ENCODE data around the gene SFTPA1. TPM values are rescaled to one million over a fixed set of nuclear protein-coding genes. Genes with fewer than 3 reads are reported as not detected.
"Not testable (repeated sequence)": the region's sequence is repeated elsewhere in the genome, so short reads cannot be mapped to it uniquely, and the experiment has no call there.

Gene SFTPA1
- total RNA-seq, 1 donor from 2014 or later = not detected

- intact Hi-C loops (cut with micrococcal nuclease) = loop anchor here (1.0 kb wide), 3 partner anchors 45 to 321 kb away; no protein-coding TSS in a partner anchor
Observed at GRCh38 chr10:79608505-79609375, 2.0 kb upstream of the SFTPA1 start.

- intact Hi-C loops (cut with micrococcal nuclease) = not testable (repeated sequence)
Observed at GRCh38 chr10:79611193-79611976, 646 bp downstream of the SFTPA1 start.

- intact Hi-C loops (cut with micrococcal nuclease) = no loop called here
Observed at GRCh38 chr10:79615577-79615976, 4.8 kb downstream of the SFTPA1 start.

GRCh38 chr10:79616164-79616563 lies 5.4 kb downstream of the SFTPA1 start:
- intact Hi-C loops (cut with micrococcal nuclease) = no loop called here

- intact Hi-C loops (cut with micrococcal nuclease) = not testable (repeated sequence)
Observed at GRCh38 chr10:79623663-79624062, 12.9 kb downstream of the SFTPA1 start.

GRCh38 chr10:79627075-79627474 lies 16.3 kb downstream of the SFTPA1 start:
- intact Hi-C loops (cut with micrococcal nuclease) = no loop called here

GRCh38 chr10:79628083-79628482 lies 17.3 kb downstream of the SFTPA1 start:
- intact Hi-C loops (cut with micrococcal nuclease) = no loop called here

- intact Hi-C loops (cut with micrococcal nuclease) = no loop called here
Observed at GRCh38 chr10:79628988-79629954, 18.5 kb downstream of the SFTPA1 start.

- intact Hi-C loops (cut with micrococcal nuclease) = no loop called here
Observed at GRCh38 chr10:79629955-79630327, 19.2 kb downstream of the SFTPA1 start.

GRCh38 chr10:79636654-79637199 lies 26.0 kb downstream of the SFTPA1 start:
- intact Hi-C loops (cut with micrococcal nuclease) = not testable (repeated sequence)

- intact Hi-C loops (cut with micrococcal nuclease) = no loop called here
Observed at GRCh38 chr10:79638318-79638717, 27.6 kb downstream of the SFTPA1 start.

- intact Hi-C loops (cut with micrococcal nuclease) = not testable (repeated sequence)
Observed at GRCh38 chr10:79652695-79653094, 42.0 kb downstream of the SFTPA1 start.

- intact Hi-C loops (cut with micrococcal nuclease) = not testable (repeated sequence)
Observed at GRCh38 chr10:79663287-79663686, 52.5 kb downstream of the SFTPA1 start.

- intact Hi-C loops (cut with micrococcal nuclease) = not testable (repeated sequence)
Observed at GRCh38 chr10:79664686-79665085, 53.9 kb downstream of the SFTPA1 start.

Other genes with a start within 250 kb of the SFTPA1 start
- 0.61 and 0.74 TPM in 2 replicates for gene ZCCHC24, start 165.3 kb upstream of the SFTPA1 start, total RNA-seq
- 0.12 and 0.27 TPM in 2 replicates for gene EIF5AL1, start 98.4 kb upstream of the SFTPA1 start, total RNA-seq
- gene SFTPA2, start 50.5 kb upstream of the SFTPA1 start, total RNA-seq = not detected in 2 replicates
- 2.1 and 2.2 TPM in 2 replicates for gene NUTM2B, start 92.3 kb downstream of the SFTPA1 start, total RNA-seq
- gene NUTM2E, start 215.8 kb downstream of the SFTPA1 start, total RNA-seq = 0.20 TPM in 1 of 2 replicates, not detected in the other

Data from T-helper 1 cell treated with Interleukin-12 subunit alpha and Interleukin-12 subunit beta and Interleukin-4 antibody, amounts not matched to agents 30 ng/mL and 1 ng/mL, for 36 hours (primary cell).